ENCODE data around the gene TGFB1. TPM values are rescaled to one million over a fixed set of nuclear protein-coding genes. Genes with fewer than 3 reads are reported as not detected.

TGFB1 gene
- total and polyA plus RNA-seq, 2 of the 13 experiments (the other 11 are each of a cell fraction or from before 2014, with no cell fraction given) = 4.1 to 5.4 TPM

DNA sequence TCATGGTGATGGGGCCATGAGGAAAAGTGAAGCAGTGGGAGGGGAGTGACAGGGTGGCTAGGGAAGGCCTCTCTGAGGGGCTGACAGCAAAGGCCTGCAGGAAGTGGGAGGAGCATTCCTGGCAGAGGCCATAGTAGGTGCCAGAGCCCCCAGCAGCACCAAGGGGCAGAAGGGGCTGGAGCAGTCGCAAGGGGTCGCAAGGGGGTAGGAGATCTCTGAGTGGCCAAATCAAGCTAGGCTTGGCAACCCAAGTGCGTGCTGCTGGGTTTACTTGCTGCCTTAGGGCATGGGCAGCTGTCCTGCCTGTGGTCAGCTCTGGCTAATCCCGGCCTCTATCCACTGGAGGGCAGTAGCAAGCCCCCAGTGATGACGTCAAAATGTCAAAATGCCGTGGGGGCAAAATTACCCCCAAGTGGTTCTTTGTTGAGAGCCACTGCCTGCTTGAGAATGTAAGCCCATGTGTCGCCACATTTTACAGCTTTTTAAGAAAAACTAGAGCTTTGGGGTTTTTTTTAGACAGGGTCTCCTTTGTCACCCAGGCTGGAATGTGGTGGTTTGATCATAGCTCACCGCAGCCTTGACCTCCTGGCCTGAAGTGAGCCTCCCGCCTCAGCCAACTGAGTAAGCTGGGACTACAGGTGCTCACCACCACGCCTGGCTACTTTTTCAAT, 32.0 kb downstream of the TGFB1 start (continued):
- TF ChIP-seq, protein P1, sequence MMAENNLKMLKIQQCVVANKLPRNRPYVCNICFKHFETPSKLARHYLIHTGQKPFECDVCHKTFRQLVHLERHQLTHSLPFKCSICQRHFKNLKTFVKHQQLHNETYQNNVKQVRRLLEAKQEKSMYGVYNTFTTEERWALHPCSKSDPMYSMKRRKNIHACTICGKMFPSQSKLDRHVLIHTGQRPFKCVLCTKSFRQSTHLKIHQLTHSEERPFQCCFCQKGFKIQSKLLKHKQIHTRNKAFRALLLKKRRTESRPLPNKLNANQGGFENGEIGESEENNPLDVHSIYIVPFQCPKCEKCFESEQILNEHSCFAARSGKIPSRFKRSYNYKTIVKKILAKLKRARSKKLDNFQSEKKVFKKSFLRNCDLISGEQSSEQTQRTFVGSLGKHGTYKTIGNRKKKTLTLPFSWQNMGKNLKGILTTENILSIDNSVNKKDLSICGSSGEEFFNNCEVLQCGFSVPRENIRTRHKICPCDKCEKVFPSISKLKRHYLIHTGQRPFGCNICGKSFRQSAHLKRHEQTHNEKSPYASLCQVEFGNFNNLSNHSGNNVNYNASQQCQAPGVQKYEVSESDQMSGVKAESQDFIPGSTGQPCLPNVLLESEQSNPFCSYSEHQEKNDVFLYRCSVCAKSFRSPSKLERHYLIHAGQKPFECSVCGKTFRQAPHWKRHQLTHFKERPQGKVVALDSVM (CRISPR knock-in tag; IDR thresholded peaks at IDR 0.05) = no peak
- no peak for TF ChIP-seq ZBTB49 (CRISPR knock-in tag; IDR thresholded peaks at IDR 0.05; ENCODE audit: borderline replicate concordance)
- no peak for TF ChIP-seq ZZZ3 (CRISPR knock-in tag; IDR thresholded peaks at IDR 0.05; ENCODE audit: borderline replicate concordance)
- TF ChIP-seq MAX (IDR thresholded peaks at IDR 0.05) = 0 out of 2 replicates have a peak, but pooled peaks have one; percentile 34
- TF ChIP-seq IRF2 (CRISPR knock-in tag; IDR thresholded peaks at IDR 0.05) = peak; percentile 46; the same call in 1 of the 2 replicates
- TF ChIP-seq, protein P2, sequence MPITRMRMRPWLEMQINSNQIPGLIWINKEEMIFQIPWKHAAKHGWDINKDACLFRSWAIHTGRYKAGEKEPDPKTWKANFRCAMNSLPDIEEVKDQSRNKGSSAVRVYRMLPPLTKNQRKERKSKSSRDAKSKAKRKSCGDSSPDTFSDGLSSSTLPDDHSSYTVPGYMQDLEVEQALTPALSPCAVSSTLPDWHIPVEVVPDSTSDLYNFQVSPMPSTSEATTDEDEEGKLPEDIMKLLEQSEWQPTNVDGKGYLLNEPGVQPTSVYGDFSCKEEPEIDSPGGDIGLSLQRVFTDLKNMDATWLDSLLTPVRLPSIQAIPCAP (CRISPR knock-in tag; IDR thresholded peaks at IDR 0.05; ENCODE audit: low read depth) = no peak
- TF ChIP-seq NCOA1 (CRISPR knock-in tag; IDR thresholded peaks at IDR 0.05) = no peak
- no peak for TF ChIP-seq AHR (CRISPR knock-in tag; IDR thresholded peaks at IDR 0.05)
- 0 out of 2 replicates have a peak, but pooled peaks have one; percentile 8 for TF ChIP-seq TFAP4 (IDR thresholded peaks at IDR 0.05; ENCODE audit: borderline replicate concordance, low read depth)
- no peak for TF ChIP-seq CCDC6 (CRISPR knock-in tag; IDR thresholded peaks at IDR 0.05)
- no peak for TF ChIP-seq SOX13 (IDR thresholded peaks at IDR 0.05)
- TF ChIP-seq SOX13 (CRISPR knock-in tag; conservative IDR thresholded peaks at IDR 0.05 in 1 of 2, IDR thresholded peaks at IDR 0.05 in 1 of 2) = no peak
- peak; percentile 77; the same call in 1 of the 2 replicates for TF ChIP-seq ZBTB7B (CRISPR knock-in tag; IDR thresholded peaks at IDR 0.05)
- no peak for TF ChIP-seq ZNF710 (CRISPR knock-in tag; IDR thresholded peaks at IDR 0.05; ENCODE audit: borderline replicate concordance)
- TF ChIP-seq ATF1 (CRISPR knock-in tag; IDR thresholded peaks at IDR 0.05) = peak; percentile 93
- no peak for TF ChIP-seq ARHGAP35 (CRISPR knock-in tag; IDR thresholded peaks at IDR 0.05; ENCODE audit: borderline replicate concordance)
- TF ChIP-seq KDM2A (CRISPR knock-in tag; IDR thresholded peaks at IDR 0.05; ENCODE audit: borderline replicate concordance, low read depth) = 0 out of 2 replicates have a peak, but pooled peaks have one; percentile 24
- TF ChIP-seq FOXK1 (CRISPR knock-in tag; IDR thresholded peaks at IDR 0.05; ENCODE audit: borderline replicate concordance, low read depth) = no peak
- no peak for TF ChIP-seq MAFK (conservative IDR thresholded peaks at IDR 0.05 in 1 of 2, IDR thresholded peaks at IDR 0.05 in 1 of 2; ENCODE audit: low read length in 2 of 2)
- peak; percentile 32 for TF ChIP-seq XRCC5 (optimal IDR thresholded peaks at IDR 0.05; ENCODE audit: low read length)
- TF ChIP-seq SMARCC2 (IDR thresholded peaks at IDR 0.05) = no peak

All from HepG2 (cell line).